Progenitor cell of endocrine pancreas (in vitro differentiated cells): ENCODE data around the gene SAMD4B. TPM values are rescaled to one million over a fixed set of nuclear protein-coding genes. Genes with fewer than 3 reads are reported as not detected.

Experiments used
- DNase-seq: peaks from one replicate; pipeline ENCODE4 v3.0.0; 2021; ENCODE audit warnings: low spot score; ENCODE audit not compliant: unreplicated experiment
- H3K27ac Mint-ChIP-seq: 2 replicates; pipeline ENCODE4 v1.8.0; 2021; ENCODE audit warnings: mild to moderate bottlenecking, moderate library complexity, mixed read lengths
- H3K27me3 Mint-ChIP-seq: 2 replicates; pipeline ENCODE4 v1.8.0; 2021; ENCODE audit warnings: mixed read lengths
- H3K36me3 Mint-ChIP-seq: 2 replicates; pipeline ENCODE4 v1.8.0; 2022; ENCODE audit warnings: mixed read lengths; ENCODE audit not compliant: insufficient read depth
- H3K4me1 Mint-ChIP-seq: 2 replicates; pipeline ENCODE4 v1.8.0; 2021; ENCODE audit warnings: low read depth, mixed read lengths
- H3K4me3 Mint-ChIP-seq: 2 replicates; pipeline ENCODE4 v1.8.0; 2021; ENCODE audit warnings: low read depth, mild to moderate bottlenecking, moderate library complexity, mixed read lengths
- H3K9me3 Mint-ChIP-seq: 2 replicates; pipeline ENCODE4 v1.8.0; 2021; ENCODE audit warnings: low read depth, mixed read lengths
- CTCF ChIP-seq: fragments of 200-600 bp; sonication (generic); IDR thresholded peaks from one replicate; pipeline ENCODE4 v1.5.0; 2021; ENCODE audit warnings: antibody characterized with exemption, mild to moderate bottlenecking; ENCODE audit not compliant: unreplicated experiment
- total RNA-seq: library from RNA; stranded (reverse); gene quantifications from 2 replicates; pipeline ENCODE4 v1.2.1, GENCODE V29; 2021

Gene SAMD4B
- total RNA-seq, 1 donor from 2014 or later: 152 TPM

- DNase-seq: no peak
- TF ChIP-seq CTCF: no peak
- H3K4me3 Mint-ChIP-seq: peak overlapping the region; percentile 97
- H3K27ac Mint-ChIP-seq: peak overlapping the region; percentile 99
- H3K4me1 Mint-ChIP-seq: peaks cover 18% of the 10 kb centered on the region
- H3K36me3 Mint-ChIP-seq: peaks cover 21% of the 10 kb centered on the region
- H3K27me3 Mint-ChIP-seq: no peaks in the 10 kb centered on the region
- H3K9me3 Mint-ChIP-seq: no peaks in the 10 kb centered on the region
Observed at GRCh38 chr19:39389631-39390414, 47.6 kb downstream of the SAMD4B start.

GRCh38 chr19:39390451-39390750 lies 48.2 kb downstream of the SAMD4B start:
- H3K9me3 Mint-ChIP-seq: no peaks in the 10 kb centered on the region
- peak overlapping the region; percentile 97 for H3K4me3 Mint-ChIP-seq
- TF ChIP-seq CTCF: no peak
- no peak for DNase-seq
- peak overlapping the region; percentile 99 for H3K27ac Mint-ChIP-seq
- H3K4me1 Mint-ChIP-seq: peaks cover 18% of the 10 kb centered on the region
- peaks cover 22% of the 10 kb centered on the region for H3K36me3 Mint-ChIP-seq
- H3K27me3 Mint-ChIP-seq: no peaks in the 10 kb centered on the region

- H3K9me3 Mint-ChIP-seq: no peaks in the 10 kb centered on the region
- H3K36me3 Mint-ChIP-seq: peaks cover 19% of the 10 kb centered on the region
- peak within 1 kb of the TSS; percentile 97 for H3K4me3 Mint-ChIP-seq
- no peak for TF ChIP-seq CTCF
- no peaks in the 10 kb centered on the region for H3K27me3 Mint-ChIP-seq
- DNase-seq: peak; percentile 90
- H3K27ac Mint-ChIP-seq: peak within 1 kb of the TSS; percentile 99
- peaks cover 18% of the 10 kb centered on the region for H3K4me1 Mint-ChIP-seq
Observed at GRCh38 chr19:39390751-39391437, 48.7 kb downstream of the SAMD4B start, which contains the start of the genes MED29 and PAF1. Gene MED29, plus strand, starts transcription at chr19:39391378. Its CDS starts 45 bp downstream, at chr19:39391423. Gene PAF1, minus strand, starts transcription at chr19:39391106. Its CDS starts 242 bp downstream, at chr19:39390864.

- no peaks in the 10 kb centered on the region for H3K9me3 Mint-ChIP-seq
- H3K36me3 Mint-ChIP-seq: peaks cover 4% of the 10 kb centered on the region
- H3K4me3 Mint-ChIP-seq: peak overlapping the region; percentile 35
- TF ChIP-seq CTCF: peak; percentile 98
- no peaks in the 10 kb centered on the region for H3K27me3 Mint-ChIP-seq
- peak; percentile 84 for DNase-seq
- H3K4me1 Mint-ChIP-seq: peaks cover 17% of the 10 kb centered on the region
- peak overlapping the region; percentile 80 for H3K27ac Mint-ChIP-seq
Observed at GRCh38 chr19:39397360-39398296, 55.4 kb downstream of the SAMD4B start.

- Mint-ChIP-seq H3K27me3 (no peaks in the 10 kb centered on the region), H3K9me3 (no peaks in the 10 kb centered on the region), H3K4me3 (no peak overlapping the region), H3K4me1 (peaks cover 20% of the 10 kb centered on the region), H3K27ac (peak overlapping the region; percentile 80), H3K36me3 (peaks cover 4% of the 10 kb centered on the region)
- DNase-seq: no peak
- TF ChIP-seq CTCF: no peak
Observed at GRCh38 chr19:39398297-39398864, 56.2 kb downstream of the SAMD4B start.
